Measurements from ENCODE around the gene ARHGAP42. TPM values are rescaled to one million over a fixed set of nuclear protein-coding genes. Genes with fewer than 3 reads are reported as not detected.

ARHGAP42 gene
- total RNA-seq, 1 experiment from 2014 or later: 39.1 TPM

DNA sequence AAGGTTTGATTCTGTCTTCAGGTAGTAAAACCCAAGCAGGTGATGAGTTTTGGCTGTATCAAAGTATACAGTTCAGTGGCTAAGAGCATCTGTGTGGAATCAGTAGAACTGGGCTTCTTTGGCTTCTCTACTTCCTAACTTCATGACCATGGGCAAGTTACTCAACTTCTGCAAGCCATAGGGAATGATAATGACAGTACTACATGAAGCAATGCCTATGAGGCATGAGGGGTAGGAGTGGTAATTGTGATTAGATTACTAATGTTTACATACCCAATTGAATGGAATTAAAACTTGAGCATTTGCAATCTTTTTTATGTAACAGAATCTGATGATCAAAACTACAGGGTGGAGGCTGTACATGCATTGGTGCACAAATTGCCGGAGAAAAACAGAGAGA is 278.3 kb downstream of the ARHGAP42 start:
- H4K91ac ChIP-seq (ENCODE audit: insufficient read length, low read depth, low read length): no peak overlapping the region
- Mint-ChIP-seq H3K27me3 (ENCODE audit: low read depth) (no peaks in the 10 kb centered on the region), H3K9me3 (peaks cover 6 to 8% of the 10 kb centered on the region in 2 experiments), H3K4me3 (no peak overlapping the region), H3K27ac (no peak overlapping the region), H3K4me1 (peaks cover 3 to 5% of the 10 kb centered on the region in 2 experiments), H3K36me3 (ENCODE audit: insufficient read depth in 1 of 3, low read depth in 3 of 3) (peaks cover 32 to 64% (median 55%) of the 10 kb centered on the region in 3 experiments; a peak in 6 of 7 replicates)
- H2AFZ ChIP-seq (ENCODE audit: low read length): no peak overlapping the region
- H3K27me3 ChIP-seq (ENCODE audit: insufficient read depth, low read length): no peaks in the 10 kb centered on the region
- H2BK15ac ChIP-seq (ENCODE audit: low read depth, low read length): no peak overlapping the region
- no peak overlapping the region for H2BK20ac ChIP-seq (ENCODE audit: low read depth, low read length, poor library complexity, severe bottlenecking)
- no peak overlapping the region for H2BK120ac ChIP-seq (ENCODE audit: low read depth, low read length, poor library complexity, severe bottlenecking)
- no peak overlapping the region for H3K18ac ChIP-seq (ENCODE audit: insufficient read length, low read depth, low read length)
- no peak overlapping the region for H3K56ac ChIP-seq (ENCODE audit: insufficient read length, low read depth, low read length)
- H2BK5ac ChIP-seq (ENCODE audit: insufficient read length, low read length): no peak overlapping the region
- H4K5ac ChIP-seq (ENCODE audit: insufficient read length, low read depth, low read length): no peak overlapping the region
- H2BK12ac ChIP-seq (ENCODE audit: insufficient read length, low read depth, low read length): no peak overlapping the region
- no peaks in the 10 kb centered on the region for H4K20me1 ChIP-seq (ENCODE audit: control insufficient read depth, insufficient read depth, insufficient read length)
- no CpG with 5 or more reads among the region's 1 CpG for WGBS (ENCODE audit: extremely low coverage, insufficient read length, low lambda C conversion rate)
- DNase-seq: no peak
- H3K27ac ChIP-seq (ENCODE audit: insufficient read length, low read depth, low read length): no peak overlapping the region
- H2AK5ac ChIP-seq (ENCODE audit: insufficient read length, low read length): no peak overlapping the region
- H3T11ph ChIP-seq (ENCODE audit: low read length): no peak overlapping the region
- no peak overlapping the region for H3K23ac ChIP-seq (ENCODE audit: insufficient read length, low read depth, low read length)
- H3K9ac ChIP-seq (ENCODE audit: extremely low read depth, insufficient read length, low read length): no peak overlapping the region
- TF ChIP-seq, protein P1, sequence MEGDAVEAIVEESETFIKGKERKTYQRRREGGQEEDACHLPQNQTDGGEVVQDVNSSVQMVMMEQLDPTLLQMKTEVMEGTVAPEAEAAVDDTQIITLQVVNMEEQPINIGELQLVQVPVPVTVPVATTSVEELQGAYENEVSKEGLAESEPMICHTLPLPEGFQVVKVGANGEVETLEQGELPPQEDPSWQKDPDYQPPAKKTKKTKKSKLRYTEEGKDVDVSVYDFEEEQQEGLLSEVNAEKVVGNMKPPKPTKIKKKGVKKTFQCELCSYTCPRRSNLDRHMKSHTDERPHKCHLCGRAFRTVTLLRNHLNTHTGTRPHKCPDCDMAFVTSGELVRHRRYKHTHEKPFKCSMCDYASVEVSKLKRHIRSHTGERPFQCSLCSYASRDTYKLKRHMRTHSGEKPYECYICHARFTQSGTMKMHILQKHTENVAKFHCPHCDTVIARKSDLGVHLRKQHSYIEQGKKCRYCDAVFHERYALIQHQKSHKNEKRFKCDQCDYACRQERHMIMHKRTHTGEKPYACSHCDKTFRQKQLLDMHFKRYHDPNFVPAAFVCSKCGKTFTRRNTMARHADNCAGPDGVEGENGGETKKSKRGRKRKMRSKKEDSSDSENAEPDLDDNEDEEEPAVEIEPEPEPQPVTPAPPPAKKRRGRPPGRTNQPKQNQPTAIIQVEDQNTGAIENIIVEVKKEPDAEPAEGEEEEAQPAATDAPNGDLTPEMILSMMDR (conservative IDR thresholded peaks at IDR 0.05): no peak
- H3K23me2 ChIP-seq (ENCODE audit: insufficient read length, low read depth, low read length, poor library complexity, severe bottlenecking): no peaks in the 10 kb centered on the region
- H4K8ac ChIP-seq (replicated peaks; ENCODE audit: insufficient read length, low read depth, low read length): no peak overlapping the region
- H3K79me1 ChIP-seq (ENCODE audit: insufficient read depth, low read depth, low read length, poor library complexity, severe bottlenecking): no peaks in the 10 kb centered on the region
- H3K4me2 ChIP-seq (ENCODE audit: insufficient read depth, insufficient read length, low read length): no peak overlapping the region
- H3K9me3 ChIP-seq (ENCODE audit: control insufficient read depth, low read depth, low read length): no peaks in the 10 kb centered on the region
- H3K14ac ChIP-seq (ENCODE audit: insufficient read depth, low read length): no peak overlapping the region
- no peaks in the 10 kb centered on the region for H3K4me1 ChIP-seq (ENCODE audit: insufficient read depth, low read length)
- no peaks in the 10 kb centered on the region for H3K79me2 ChIP-seq (ENCODE audit: insufficient read depth, low read length)
- no peak overlapping the region for H3K4ac ChIP-seq (ENCODE audit: low read depth, low read length)

Data from H9 (cell line).